Colon (tissue), 2 donors: ENCODE measurements around the gene PADI4.

ENCODE experiments used
- FAIRE-seq: peaks from 2 replicates; lab custom pipeline; 2012; peaks lifted over from hg19 to GRCh38; lab: Jason Lieb, UNC
- donor health status: control.
- donor health status: control.

Gene PADI4

DNA sequence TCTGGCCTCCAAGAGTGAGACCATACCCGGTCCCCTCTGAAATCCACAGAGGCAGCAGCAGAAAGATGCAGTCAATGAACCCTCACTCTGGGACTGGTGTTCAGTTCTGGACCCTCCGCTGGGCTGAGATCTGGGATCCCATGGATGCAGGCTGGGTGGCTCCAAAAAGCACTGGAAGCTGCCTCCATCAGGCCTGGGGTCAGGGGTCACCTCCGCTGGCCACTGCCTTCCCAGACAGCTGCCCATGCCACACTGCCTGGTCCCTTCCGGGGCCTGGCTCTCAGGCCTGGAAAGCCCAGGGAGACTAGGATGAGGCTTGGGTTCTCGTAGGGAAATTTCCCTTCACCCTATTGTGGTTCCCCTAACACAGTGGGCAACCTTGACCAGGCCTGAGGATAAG lies 21.4 kb upstream of the PADI4 start:
- FAIRE-seq: no peak

DNA sequence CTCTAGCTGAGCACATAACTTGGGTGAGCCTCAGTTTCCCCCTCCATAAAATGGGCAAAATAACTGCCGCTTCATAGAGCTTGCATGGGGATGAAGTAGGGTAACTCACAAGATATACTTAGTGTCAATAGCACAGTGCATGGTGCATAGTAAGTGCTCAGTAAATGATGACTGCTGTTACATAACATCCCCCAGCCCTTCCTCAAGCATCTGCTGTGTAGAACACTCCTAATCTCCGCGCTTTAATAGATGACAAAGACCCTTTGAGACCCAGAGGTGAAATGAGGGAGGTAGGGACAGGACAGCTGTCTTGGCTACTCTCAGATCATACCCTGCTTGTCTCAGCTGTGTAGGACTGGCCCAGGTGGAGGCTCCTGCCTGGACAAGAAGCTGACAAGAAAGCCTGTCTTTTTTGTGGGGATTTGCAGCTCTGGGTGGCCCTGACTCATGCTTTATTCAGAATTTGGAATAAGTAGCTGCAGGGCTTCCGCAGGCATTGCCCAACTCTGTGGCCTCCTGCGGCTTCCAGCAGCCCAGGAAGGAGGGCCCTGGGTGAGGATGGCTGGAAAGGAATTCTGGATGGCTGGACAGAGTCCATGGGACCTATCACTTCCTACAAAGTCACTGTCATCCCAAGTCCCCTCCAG lies 20.7 kb upstream of the PADI4 start:
- FAIRE-seq: no peak

DNA sequence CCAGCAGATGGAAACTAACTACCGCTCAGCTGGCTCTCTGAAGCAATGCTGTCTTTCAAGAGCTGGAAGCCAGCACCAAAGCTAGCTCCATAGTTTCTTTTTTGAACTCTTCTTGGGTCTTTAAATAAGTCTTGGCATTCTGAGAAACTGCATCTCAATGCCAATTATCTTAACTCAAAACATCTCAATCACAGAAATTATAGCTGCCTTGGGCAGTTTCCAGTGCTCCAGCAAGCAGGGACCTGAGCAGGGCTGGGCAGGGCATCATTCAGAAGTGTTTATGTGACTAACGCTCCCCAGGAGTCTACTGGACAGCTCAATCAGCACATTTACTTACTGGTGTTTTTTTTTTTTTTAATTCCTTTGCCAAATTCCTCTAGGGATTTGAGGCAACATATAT lies 18.3 kb upstream of the PADI4 start:
- no peak for FAIRE-seq

DNA sequence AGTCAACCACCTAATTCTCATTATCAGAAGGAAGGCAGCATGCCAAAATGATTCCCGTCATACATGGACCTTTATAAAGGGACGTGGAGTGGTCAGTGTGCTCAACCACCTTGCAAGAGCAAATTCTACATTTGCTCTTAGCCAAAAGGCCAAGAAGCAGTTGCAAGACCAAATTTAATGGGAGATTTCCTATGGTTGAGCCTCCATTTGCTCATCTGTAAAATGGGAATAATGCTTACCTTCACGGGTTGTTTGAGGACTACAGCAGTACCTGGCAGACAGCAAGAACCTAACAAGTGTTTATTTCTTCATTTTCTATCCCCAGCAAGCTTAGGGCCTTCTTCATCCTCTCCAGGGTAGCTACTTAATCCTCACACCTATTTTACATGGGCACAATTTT lies 17.4 kb upstream of the PADI4 start:
- no peak for FAIRE-seq

GRCh38 chr1:17292299-17293160 lies 15.5 kb upstream of the PADI4 start:
- FAIRE-seq: no peak

- FAIRE-seq: no peak
Observed at GRCh38 chr1:17293681-17294425, 14.1 kb upstream of the PADI4 start.

DNA sequence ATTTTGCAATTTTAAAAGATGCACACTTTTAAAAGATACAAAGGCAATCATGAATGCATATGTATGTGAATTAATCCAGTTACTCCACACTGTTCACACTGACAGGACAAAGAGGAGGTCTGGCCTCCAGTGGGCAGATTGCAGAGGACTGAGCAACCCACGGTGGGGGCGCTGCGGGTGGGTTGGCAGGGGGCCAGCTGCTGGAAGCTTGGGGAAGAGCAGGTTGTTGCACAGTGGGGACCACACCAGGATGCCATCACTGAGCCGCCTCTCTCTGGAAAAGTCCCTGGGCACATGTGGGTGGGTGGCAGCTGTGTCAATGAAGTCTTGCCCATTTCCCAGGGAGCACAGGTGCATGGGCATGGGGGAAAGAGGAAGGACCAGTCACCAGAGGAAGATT lies 12.7 kb upstream of the PADI4 start:
- FAIRE-seq: no peak

DNA sequence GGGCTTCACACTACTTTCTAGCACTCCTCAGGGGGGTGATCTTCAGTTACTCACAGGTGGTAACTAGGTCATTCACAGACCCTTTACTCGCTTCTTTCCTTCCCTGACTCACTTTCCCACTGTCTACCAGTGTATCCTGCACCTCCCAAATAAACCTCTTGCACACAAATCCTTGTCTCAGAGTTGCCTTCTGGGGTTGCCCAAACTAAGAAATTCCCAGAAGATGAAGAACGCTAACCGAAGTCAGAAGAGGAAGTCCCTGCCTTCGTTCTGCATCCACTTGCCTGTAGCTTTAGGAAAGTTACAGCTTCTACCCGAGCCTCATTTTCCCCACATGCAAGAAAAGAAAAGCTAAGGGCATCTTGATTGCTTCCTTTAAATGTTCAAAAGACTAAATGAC lies 11.9 kb upstream of the PADI4 start:
- no peak for FAIRE-seq

DNA sequence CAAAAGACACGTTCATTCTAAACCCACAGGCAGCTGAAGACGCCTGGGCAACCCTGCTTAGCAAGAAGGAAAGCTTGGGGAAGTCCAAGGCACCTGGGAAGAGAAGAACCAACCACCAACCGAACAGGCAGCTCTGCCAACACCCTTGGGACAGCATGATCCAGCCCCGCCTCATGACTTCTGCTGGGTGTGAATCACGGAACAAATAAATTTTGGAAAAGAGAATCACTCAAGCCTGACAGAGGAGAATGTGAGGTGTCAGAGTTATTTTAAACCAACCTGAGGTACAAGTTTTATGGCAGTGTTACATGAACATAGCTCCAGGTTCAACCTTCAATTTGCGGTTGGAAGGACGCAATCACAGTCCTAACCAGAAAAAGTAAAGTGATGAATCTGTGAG lies 10.0 kb upstream of the PADI4 start:
- no peak for FAIRE-seq

DNA sequence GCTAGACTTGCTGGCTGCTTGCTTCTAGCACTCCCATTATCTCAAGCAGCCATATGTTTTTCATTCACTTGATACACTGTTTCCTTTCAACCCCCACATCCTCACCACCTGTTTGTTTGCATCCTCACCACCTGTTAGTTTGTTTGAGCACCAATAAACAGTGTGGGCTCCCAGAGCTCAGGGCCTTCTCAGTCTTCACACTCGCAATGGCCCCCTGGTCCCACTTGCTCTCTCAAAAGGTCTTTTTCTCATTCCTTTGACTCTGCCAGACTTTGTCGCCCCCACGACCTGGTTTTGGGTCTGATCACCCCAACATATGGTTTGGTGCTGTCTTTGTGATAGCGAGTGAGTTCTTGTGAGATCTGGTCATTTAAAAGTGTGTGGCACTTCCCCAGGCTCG lies 6.2 kb upstream of the PADI4 start:
- FAIRE-seq: no peak

GRCh38 chr1:17304151-17304825 lies 3.7 kb upstream of the PADI4 start:
- FAIRE-seq: no peak

DNA sequence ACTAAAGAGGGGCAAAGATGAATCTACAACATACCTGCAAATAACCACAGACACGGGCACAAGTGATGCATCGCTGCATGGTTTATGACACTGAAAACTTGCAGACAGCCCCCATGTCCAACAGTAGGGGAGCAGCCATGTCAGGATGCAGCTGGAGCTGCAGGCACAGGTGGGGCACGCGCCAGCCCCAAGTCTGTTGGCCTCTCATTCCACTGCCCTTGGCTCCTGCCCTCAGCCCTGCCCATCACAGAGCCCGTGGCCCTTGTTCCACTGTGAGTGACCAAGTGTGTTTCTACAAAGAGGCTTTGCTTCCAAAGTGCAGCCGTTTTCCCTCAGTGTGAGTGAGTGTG lies 3.2 kb upstream of the PADI4 start:
- no peak for FAIRE-seq

GRCh38 chr1:17305576-17306095 lies 2.4 kb upstream of the PADI4 start:
- no peak for FAIRE-seq

- FAIRE-seq: no peak
Observed at GRCh38 chr1:17306407-17306806, 1.6 kb upstream of the PADI4 start.

DNA sequence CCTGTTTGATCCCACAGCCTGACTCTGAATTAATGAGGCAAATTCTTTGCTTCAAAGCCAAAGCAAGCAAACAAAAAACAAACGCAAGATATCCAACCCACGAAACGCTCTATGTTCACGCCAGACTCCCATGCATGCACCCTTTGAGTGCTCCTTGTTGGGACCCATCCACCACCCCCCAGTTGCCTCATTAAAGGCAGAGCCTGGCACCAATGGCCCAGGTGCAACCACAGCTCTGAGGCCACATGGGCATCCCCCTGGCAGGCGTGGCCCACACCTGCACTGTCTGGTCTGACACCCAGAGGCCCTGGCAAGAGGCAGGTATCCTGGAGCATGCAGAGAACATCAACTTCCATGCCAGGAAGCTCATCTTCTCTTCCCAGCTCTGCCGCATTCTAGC lies 1.1 kb upstream of the PADI4 start:
- no peak for FAIRE-seq

GRCh38 chr1:17307329-17307728 lies 668 bp upstream of the PADI4 start:
- no peak for FAIRE-seq

DNA sequence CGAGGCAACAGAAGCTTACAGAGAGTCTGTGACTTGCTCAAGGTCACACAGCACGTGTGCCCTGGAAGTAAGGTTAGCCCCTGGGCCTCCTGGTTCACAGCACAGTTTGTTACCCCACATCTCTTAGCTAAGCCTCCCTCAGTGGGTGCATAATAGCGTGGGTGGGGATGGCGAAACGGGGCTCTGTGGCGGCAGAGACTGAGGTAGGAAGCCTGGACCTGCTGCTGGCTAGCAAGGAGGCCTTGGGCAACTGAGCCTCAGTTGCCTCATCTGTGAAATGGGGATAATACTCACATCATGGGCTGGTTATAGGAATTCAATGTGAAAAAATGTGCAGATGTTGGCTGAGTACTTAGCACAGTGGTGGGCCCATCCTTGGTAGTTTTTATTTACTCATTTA lies 596 bp downstream of the PADI4 start:
- no peak for FAIRE-seq

- no peak for FAIRE-seq
Observed at GRCh38 chr1:17309426-17310067, 1.6 kb downstream of the PADI4 start.

- no peak for FAIRE-seq
Observed at GRCh38 chr1:17310068-17310640, 2.2 kb downstream of the PADI4 start.

GRCh38 chr1:17313530-17314309 lies 5.7 kb downstream of the PADI4 start:
- FAIRE-seq: no peak

DNA sequence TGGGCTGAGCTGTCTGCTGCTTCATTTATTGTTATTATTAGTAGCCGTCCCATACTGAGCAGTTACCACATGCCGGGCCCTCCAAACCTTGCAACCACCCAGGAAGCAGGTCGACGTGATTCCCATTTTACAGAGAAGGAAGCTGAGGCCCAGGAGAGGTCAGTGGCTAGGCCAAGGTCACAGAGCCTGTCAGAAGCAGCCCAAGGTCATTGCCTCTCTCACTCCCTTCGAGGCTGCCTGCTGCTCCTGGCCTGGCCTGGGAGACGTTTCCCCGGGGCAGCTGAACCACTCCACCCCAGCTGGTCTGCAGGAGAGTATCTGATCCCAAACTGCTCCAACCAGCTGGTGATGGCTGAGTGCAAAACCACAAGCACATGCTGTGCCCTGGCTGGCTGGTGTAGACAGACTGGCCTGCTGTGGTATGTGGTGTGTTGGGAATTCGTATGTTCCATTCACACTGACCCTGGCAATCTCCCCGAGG lies 6.5 kb downstream of the PADI4 start:
- no peak for FAIRE-seq
